Measurements from ENCODE around the gene FSIP1. TPM values are rescaled to one million over a fixed set of nuclear protein-coding genes. Genes with fewer than 3 reads are reported as not detected.

Gene FSIP1
- total and polyA plus RNA-seq, 9 of the 15 experiments (the other 6 are each of a cell fraction or from before 2014, with no cell fraction given): 0.07 to 0.51 (median 0.29) TPM

DNA sequence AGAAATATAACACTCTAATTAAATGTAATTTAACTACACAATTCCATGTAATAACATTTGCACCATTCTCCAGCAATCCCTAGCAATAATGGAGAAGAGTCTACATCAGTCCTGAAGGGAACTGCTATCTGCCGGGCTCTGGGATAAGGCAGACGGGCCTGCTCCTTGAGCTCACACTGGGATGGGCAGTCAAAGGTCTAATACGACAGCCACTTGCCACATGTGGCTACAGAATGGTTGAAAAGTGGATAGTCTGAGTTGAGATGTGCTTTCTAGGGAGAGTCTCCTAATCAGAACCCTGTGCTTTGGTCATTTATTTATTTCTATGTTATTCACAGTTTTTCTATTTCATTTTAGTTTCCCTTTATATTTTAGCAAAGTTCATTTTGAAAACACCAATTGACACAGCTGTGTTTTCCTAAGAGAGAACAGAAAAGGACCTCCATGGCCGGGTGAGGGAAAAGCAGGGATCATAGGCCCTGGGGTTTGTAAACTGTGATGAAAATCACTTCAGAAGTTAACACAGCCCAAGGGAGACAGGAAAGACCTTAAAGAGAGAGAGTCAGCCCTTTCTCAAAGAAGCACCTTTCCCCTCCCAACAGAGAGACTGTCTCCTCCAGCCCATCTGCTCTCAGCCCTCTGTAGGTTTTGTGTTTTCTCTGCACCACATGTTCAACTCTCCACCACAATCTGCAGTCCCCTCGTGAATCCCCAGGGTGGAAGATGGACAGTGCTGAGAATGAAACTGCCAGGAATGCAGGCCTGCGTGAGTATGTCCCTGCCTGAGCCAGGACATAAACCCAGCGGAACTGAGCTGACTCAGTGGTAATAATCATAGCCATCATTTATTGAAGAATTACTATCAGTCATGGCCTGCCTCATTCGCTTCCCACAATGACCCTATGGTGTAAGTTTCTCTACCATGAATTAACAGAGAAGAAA lies 11.6 kb downstream of the FSIP1 start:
- CTCF ChIA-PET (ENCODE audit: low intra/inter-chr PET ratio): no interaction called here
- in situ Hi-C loops (cut with MboI): no loop called here
- POLR2A ChIA-PET: interaction anchor here (0.5 kb wide), 1 partner anchor 239 kb away, joined by 3 read pairs; no protein-coding TSS in a partner anchor

More for the DNA sequence above, 11.6 kb downstream of the FSIP1 start:
- Histone ChIP-seq H3K4me1 (replicated peaks in 1 of 2; ENCODE audit: control insufficient read depth in 2 of 2, insufficient read depth in 2 of 2, low read length in 2 of 2) (no peaks in the 10 kb centered on the region; a peak in 1 of 5 replicates), H2AFZ (ENCODE audit: low read depth, low read length) (peak overlapping the region; percentile 84), H4K20me1 (replicated peaks; ENCODE audit: control insufficient read depth, insufficient read depth, low read length) (no peaks in the 10 kb centered on the region), H3K4me2 (ENCODE audit: insufficient read depth, low read length) (peak overlapping the region; percentile 57), H3K27me3 (ENCODE audit: control insufficient read depth in 2 of 2, insufficient read depth in 2 of 2, low read length in 2 of 2) (no peaks in the 10 kb centered on the region), H3K9me1 (ENCODE audit: control insufficient read depth, insufficient read depth, low read length) (no peaks in the 10 kb centered on the region), H3K79me2 (ENCODE audit: control insufficient read depth, insufficient read depth, low read length) (no peaks in the 10 kb centered on the region), H3K9ac (ENCODE audit: insufficient read depth in 1 of 2, low read depth in 2 of 2, low read length in 2 of 2) (no peak overlapping the region), H3K27ac (ENCODE audit: extremely low read depth, low read depth, low read length) (no peak overlapping the region; the same call in 2 of the 3 replicates), H3K9me3 (replicated peaks; ENCODE audit: control insufficient read depth, insufficient read depth, low read depth, low read length) (no peaks in the 10 kb centered on the region), H3K36me3 (ENCODE audit: control insufficient read depth, insufficient read depth, low read length) (no peaks in the 10 kb centered on the region), H3K4me3 (no peak overlapping the region)
- intact Hi-C loops (cut with micrococcal nuclease): no loop called here
- no peak for DNase-seq (ENCODE audit: extremely low read depth in 1 of 4, low spot score in 3 of 4)
- BruUV-seq (replicated peaks): no TSS peak
- no peak for TF ChIP-seq SRF (CRISPR knock-in tag; IDR thresholded peaks at IDR 0.05)
- TF ChIP-seq BRF1 (IDR thresholded peaks at IDR 0.05; ENCODE audit: borderline replicate concordance, extremely low read depth, insufficient read length): no peak
- no peak for TF ChIP-seq SNIP1 (IDR thresholded peaks at IDR 0.05; ENCODE audit: low read depth)
- TF ChIP-seq FOXA1 (IDR thresholded peaks at IDR 0.05; ENCODE audit: borderline replicate concordance): no peak
- no peak for TF ChIP-seq SOX6 (IDR thresholded peaks at IDR 0.05)
- no peak for TF ChIP-seq BRD4 (IDR thresholded peaks at IDR 0.05)
- TF ChIP-seq KDM4B (IDR thresholded peaks at IDR 0.05; ENCODE audit: borderline replicate concordance in 2 of 2, low read depth in 1 of 2): no peak
- TF ChIP-seq ILK (tag; IDR thresholded peaks at IDR 0.05; ENCODE audit: borderline replicate concordance, low read depth): no peak
- TF ChIP-seq SMARCA5 (IDR thresholded peaks at IDR 0.05): no peak
- no peak for TF ChIP-seq ZNF146 (CRISPR knock-in tag; IDR thresholded peaks at IDR 0.05; ENCODE audit: unreplicated experiment)
- no peak for TF ChIP-seq ARHGAP35 (IDR thresholded peaks at IDR 0.05; ENCODE audit: partially characterized antibody)
- TF ChIP-seq ZNF436 (CRISPR knock-in tag; IDR thresholded peaks at IDR 0.05): no peak
- TF ChIP-seq NR2C1 (IDR thresholded peaks at IDR 0.05): no peak
- TF ChIP-seq NR2C1 (tag; IDR thresholded peaks at IDR 0.05): no peak
- TF ChIP-seq, protein P1, sequence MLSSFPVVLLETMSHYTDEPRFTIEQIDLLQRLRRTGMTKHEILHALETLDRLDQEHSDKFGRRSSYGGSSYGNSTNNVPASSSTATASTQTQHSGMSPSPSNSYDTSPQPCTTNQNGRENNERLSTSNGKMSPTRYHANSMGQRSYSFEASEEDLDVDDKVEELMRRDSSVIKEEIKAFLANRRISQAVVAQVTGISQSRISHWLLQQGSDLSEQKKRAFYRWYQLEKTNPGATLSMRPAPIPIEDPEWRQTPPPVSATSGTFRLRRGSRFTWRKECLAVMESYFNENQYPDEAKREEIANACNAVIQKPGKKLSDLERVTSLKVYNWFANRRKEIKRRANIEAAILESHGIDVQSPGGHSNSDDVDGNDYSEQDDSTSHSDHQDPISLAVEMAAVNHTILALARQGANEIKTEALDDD (IDR thresholded peaks at IDR 0.05): no peak
- ATAC-seq: peak; percentile 77
- WGBS (ENCODE audit: insufficient coverage, low coverage, missing lambda C conversion rate): 50% methylated on average over 8 of the region's 8 CpGs
- FAIRE-seq: no peak

Data from K562 (cell line).